ENCODE results near the gene CCND1.

The CCND1 gene

DNA sequence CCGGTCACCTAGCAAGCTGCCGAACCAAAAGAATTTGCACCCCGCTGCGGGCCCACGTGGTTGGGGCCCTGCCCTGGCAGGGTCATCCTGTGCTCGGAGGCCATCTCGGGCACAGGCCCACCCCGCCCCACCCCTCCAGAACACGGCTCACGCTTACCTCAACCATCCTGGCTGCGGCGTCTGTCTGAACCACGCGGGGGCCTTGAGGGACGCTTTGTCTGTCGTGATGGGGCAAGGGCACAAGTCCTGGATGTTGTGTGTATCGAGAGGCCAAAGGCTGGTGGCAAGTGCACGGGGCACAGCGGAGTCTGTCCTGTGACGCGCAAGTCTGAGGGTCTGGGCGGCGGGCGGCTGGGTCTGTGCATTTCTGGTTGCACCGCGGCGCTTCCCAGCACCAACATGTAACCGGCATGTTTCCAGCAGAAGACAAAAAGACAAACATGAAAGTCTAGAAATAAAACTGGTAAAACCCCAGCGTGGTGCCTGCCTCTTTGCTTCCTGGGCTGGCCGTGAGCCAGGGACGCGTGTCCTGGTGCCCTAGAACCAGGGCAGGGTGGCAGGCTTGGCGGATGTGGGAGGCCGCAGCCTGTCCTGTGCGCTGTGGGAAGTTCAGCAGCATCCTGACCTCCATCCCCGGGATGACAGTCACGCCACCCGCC, 13.2 kb downstream of the CCND1 start:
- no peak for DNase-seq

GRCh38 chr11:69654660-69655478, 13.9 kb downstream of the CCND1 start:
- no peak for DNase-seq

DNA sequence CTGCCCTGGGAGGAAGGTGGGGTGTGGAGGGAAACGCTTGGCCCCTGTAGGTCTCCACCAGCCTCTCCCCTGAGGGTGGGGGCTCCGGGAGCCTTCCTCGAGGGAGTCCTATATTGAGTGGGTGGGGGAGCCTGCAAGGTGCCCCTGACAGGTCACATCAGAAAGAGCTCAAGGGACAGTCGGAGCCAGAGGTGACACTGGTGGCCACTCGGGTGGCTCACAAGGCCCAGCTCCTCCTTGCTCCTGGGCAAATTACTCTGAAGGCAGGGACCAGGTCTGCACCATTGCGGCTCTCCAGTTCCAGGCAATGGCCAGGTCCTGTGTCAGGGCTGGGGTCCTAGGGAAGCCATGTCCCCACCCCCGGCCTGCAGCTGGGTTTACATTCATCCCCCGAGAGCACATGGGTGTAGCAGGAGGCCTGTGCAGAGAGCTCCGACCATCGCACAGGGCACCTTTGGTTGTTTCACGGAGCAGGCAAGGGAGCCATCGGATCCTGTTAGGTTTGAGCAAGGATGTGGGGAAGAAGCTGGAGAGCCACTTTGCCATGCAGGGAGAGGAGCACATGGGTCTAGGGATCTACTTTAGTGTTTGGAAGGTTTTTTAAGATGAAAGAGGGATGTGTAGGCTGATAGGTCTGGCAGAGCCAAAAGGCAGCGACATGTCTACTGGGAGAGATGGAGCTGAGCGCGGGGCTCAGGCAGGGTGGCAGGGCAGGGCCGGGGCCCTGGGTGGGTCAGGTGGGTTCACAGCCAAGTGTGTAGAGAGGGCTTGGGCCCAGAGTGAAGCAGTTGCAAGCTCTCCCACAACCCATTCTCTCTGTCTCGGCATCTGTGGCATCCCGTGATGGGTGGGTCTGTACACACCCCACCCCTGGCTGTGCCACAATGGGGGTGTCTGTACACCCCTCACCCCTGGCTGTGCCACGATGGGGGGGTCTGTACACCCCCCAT, 14.8 kb downstream of the CCND1 start:
- DNase-seq = no peak

DNA sequence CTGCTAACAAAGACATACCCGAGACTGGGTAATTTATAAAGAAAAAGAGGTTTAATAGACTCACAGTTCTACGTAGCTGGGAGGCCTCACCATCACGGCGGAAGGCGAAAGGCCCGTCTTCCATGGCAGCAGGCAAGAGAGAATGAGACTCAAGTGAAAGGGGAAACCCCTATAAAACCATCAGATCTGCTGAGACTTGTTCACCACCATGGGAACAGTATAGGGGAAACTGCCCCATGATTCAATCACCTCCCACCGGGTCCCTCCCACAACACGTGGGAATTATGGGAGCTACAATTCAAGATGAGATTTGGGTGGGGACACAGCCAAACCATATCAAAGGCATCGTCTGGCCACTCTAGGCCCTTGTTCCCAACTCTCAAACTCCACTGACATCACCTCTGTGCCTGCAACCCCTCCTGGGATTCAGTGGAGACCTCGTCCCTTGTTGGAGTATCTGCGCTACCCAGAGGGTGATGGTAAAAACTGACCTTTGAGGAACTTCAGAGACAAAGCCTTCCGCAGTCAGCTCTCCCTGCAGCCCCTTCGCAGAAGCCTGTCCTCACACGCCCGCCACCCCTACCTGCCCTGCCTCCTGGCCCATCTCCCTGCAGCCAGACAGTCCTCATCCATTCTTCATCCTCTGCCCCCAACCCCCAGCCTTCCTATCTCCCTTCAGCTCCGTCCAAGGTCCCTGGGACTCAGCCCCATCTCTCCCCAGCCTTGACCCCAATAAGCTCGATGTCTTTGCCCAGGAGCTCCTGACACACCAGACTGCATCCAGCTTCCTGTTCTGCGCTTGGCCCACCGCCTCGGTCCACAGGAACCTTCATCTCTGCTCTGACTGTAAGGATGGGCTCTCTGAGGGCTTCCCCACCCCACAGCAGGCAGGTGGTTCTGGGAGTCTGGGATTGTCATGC, 15.8 kb downstream of the CCND1 start:
- no peak for DNase-seq

DNA sequence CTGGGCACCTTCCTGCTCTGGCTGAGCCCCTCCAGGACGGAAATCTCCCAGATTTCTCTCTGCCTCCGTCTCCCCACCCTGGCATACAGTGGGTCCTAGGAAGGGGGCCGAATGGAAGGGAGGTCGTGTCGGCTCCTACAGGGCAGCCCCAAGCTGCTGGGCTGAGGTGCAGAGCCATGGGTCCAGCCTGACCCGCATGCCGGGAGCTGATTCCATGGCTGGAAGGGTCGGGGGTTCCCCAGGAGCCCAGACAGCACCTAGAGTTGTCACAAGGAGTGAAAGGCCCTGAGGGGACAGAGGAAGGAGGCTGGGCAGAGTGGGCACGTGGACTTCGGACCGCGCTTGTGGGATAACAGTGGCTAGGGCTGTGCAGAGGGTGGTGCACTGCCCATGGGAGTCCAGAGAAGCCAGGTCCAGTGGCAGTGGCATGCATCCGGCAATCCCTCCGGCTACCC, 16.5 kb downstream of the CCND1 start:
- no peak for DNase-seq

- no peak for DNase-seq
These were observed 17.1 kb downstream of the CCND1 start for GRCh38 chr11:69657911-69658625.

- DNase-seq = no peak
These were observed 17.9 kb downstream of the CCND1 start for GRCh38 chr11:69658626-69659450.

- no peak for DNase-seq
These were observed 18.6 kb downstream of the CCND1 start for GRCh38 chr11:69659591-69659990.

GRCh38 chr11:69660001-69660500, 19.1 kb downstream of the CCND1 start:
- DNase-seq = no peak

DNA sequence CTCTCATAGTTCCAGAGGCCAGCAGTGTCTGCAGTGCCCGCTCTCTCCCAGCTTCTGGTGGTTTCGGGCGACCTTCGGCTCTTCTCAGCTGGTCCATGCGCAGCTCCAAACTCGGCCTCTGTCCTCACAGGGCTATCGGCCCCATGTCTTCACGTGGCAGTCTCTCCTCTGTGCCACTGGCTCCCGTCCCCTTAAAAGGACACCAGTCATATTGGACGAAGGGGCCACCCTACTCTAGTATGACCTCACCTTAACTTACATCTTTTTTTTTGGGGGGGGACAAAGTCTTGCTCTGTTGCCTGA, 20.4 kb downstream of the CCND1 start:
- no peak for DNase-seq

GRCh38 chr11:69662021-69662698, 21.2 kb downstream of the CCND1 start:
- no peak for DNase-seq

DNA sequence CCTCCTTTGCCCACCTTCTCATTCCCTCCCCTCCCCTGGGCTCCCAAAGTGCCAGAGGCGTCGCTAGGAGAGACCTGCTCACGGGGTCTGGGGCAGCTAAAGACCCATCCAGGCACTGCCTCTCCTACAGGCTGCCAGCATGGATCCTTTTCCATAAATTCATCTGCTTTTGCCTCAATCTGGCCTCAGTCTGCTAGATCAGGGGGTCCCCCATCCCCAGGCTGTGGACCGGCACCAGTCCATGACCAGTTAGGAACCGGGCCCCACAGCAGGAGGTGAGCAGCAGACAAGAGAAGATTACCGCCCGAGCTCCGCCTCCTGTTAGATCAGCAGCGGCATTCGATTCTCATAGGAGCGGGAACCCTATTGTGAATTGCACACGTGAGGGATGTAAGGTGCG, 21.9 kb downstream of the CCND1 start:
- DNase-seq = no peak

GRCh38 chr11:69663326-69663725, 22.4 kb downstream of the CCND1 start:
- no peak for DNase-seq

DNA sequence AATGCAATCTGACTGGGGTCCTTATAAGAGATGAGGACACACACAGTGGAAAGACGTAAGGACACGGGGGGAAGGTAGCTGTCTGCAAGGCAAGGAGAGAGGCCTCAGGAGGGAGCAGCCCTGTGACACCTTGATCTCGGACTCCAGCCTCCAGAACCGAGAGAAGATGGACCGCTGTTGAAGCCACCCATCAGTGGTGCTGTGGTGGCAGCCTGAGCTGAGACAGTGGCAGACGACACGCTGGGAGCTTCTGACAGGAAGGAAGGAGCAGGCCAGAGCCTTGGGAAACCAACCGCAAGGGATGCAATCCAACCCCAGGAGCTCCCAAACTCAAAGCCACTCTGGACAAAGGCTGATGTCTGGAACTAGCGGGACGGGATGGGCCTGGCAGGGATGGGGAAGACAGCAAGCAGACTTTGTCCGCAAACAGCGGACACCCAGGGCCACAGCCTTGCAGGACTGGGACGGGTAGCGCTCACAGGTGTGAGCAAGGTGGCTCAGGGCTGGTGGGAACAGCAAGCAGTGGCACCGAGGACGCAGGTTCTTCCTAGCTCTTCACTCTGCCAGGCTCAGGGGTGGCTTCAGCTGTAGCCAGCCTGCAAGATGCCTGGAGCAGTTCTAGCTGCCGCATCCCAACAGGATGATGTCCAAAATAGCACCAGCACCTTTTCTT, 23.3 kb downstream of the CCND1 start:
- no peak for DNase-seq

- DNase-seq = no peak
These were observed 23.9 kb downstream of the CCND1 start for GRCh38 chr11:69664901-69665300.

DNA sequence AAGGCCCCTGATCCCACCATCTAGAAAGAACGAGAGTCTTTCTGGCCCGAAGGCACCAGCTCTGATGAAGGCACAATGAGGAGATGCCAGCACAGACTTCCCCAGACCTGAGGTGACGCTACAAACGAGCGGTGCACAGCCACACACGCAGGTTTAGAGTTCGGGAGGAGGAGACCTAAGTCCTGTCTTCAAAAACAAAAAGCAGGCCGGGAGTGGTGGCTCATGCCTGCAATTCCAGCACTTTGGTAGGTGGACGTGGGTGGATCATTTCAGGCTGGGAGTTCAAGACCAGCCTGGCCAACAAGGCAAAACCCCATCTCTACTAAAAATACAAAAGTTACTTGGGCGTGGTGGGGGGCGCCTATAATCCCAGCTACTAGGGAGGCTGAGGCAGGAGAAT, 24.7 kb downstream of the CCND1 start:
- DNase-seq = no peak

DNA sequence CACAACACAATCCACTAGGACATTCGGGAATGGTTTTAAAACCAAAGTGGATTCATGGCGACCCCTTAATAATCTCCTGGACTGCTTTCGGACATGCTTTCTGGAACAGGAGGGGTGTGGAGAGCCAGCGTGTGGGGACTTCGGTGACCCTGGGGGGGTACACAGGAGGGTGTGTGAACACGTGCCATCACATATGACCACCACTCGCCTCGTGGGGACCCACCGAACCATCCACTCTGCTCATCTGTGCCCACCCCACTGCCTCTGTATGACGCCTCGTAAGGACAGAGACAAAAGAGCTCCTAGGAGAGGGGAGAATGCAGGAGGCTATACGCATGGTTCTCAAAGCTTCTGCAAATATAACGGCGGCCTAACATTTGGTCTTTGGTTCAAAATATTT, 25.3 kb downstream of the CCND1 start:
- DNase-seq = no peak

GRCh38 chr11:69666752-69667536, 26.0 kb downstream of the CCND1 start:
- no peak for DNase-seq

Data from EL (cell line).